Kidney (tissue), 14 donors: ENCODE data around the gene RHOF. TPM values are rescaled to one million over a fixed set of nuclear protein-coding genes. Genes with fewer than 3 reads are reported as not detected.
A peak's percentile ranks its signal among the peaks of the same experiment; 100 is the strongest.

ENCODE experiments used
- DNase-seq, 5 donors: peaks; one replicate each; pipeline ENCODE4 v3.0.0-alpha.2; 2013 to 2020
- FAIRE-seq: peaks from 2 replicates; lab custom pipeline; 2012; peaks lifted over from hg19 to GRCh38; lab: Jason Lieb, UNC
- H3K27ac ChIP-seq, 2 donors: one replicate each; pipeline ENCODE4 v1.7.0; 2013; ENCODE audit warnings: low read depth in 2 of 2, low read length in 2 of 2, inconsistent platforms in 1 of 2
- H3K27me3 ChIP-seq: one replicate; pipeline ENCODE4 v1.7.1; 2013; ENCODE audit warnings: low read length, inconsistent platforms; ENCODE audit not compliant: control insufficient read depth, insufficient read depth
- H3K36me3 ChIP-seq, 3 donors: one replicate each; pipeline versions ENCODE4 v1.7.0 to v1.7.1; 2013; ENCODE audit warnings: low read length in 3 of 3, control low read depth in 1 of 3, inconsistent platforms in 1 of 3; ENCODE audit not compliant: insufficient read depth in 3 of 3, control insufficient read depth in 2 of 3
- H3K4me1 ChIP-seq, 3 donors: one replicate each; pipeline versions ENCODE4 v1.7.0 to v1.7.1; 2013; ENCODE audit warnings: low read length in 3 of 3, inconsistent platforms in 1 of 3, low read depth in 1 of 3; ENCODE audit not compliant: control insufficient read depth in 2 of 3, insufficient read depth in 2 of 3
- H3K4me3 ChIP-seq, 3 donors: one replicate each; pipeline versions ENCODE4 v1.7.0 to v1.8.1; 2013; ENCODE audit warnings: low read length in 3 of 3, control low read depth in 1 of 3, inconsistent platforms in 1 of 3
- H3K9ac ChIP-seq, 3 donors: one replicate each; pipeline versions ENCODE4 v1.7.0 to v1.7.1; 2013; ENCODE audit warnings: low read length in 3 of 3, control low read depth in 1 of 3, inconsistent platforms in 1 of 3
- H3K9me3 ChIP-seq, 3 donors: one replicate each; pipeline versions ENCODE4 v1.7.0 to v1.7.1; 2013; ENCODE audit warnings: low read length in 3 of 3, control low read depth in 1 of 3, inconsistent platforms in 1 of 3; ENCODE audit not compliant: control insufficient read depth in 2 of 3, insufficient read depth in 1 of 3
- intact Hi-C: fragments of 100-400 bp; cut with DNase I; formaldehyde crosslinking; loops from one replicate; pipeline ENCODE4 v1.11.1; 2022
- polyA plus RNA-seq: library from polyadenylated mRNA; stranded (reverse); fragments of 350-450 nt; fragmentation: Illumina TruSeq; extraction: RNeasy Lipid Tissue Mini Kit (QIAGEN cat#74804); gene quantifications from one replicate; pipeline ENCODE4 v1.2.3, GENCODE V29; 2014; ENCODE audit warnings: low read depth, low replicate concordance; ENCODE audit not compliant: insufficient read depth
- total RNA-seq: library from RNA; stranded (reverse); fragmentation: NEBNext Ultra II Directional; extraction: Animal tissue kit (Norgen Biotek cat#: 25700); gene quantifications from one replicate; pipeline ENCODE4 v1.2.1, GENCODE V29; 2021
- TF ChIP-seq, protein P1 (sequence below): IDR thresholded peaks from 3 replicates; pipeline ENCODE4 v1.5.1; 2012; ENCODE audit warnings: mild to moderate bottlenecking, moderate library complexity, borderline replicate concordance; ENCODE audit not compliant: insufficient read depth; ENCODE audit errors: extremely low read depth
- donor health status: control.
- donor health status: control.
- donor health status: control.
- donor health status: control.
- donor health status: control.
- donor health status: DM: yes; HTN: yes; CAD: no.
- donor health status: Normal renal cell carcinoma (clear cell type).

RHOF gene
- total and polyA plus RNA-seq, 2 donors from 2014 or later, result 23.9 to 42.6 TPM

DNA sequence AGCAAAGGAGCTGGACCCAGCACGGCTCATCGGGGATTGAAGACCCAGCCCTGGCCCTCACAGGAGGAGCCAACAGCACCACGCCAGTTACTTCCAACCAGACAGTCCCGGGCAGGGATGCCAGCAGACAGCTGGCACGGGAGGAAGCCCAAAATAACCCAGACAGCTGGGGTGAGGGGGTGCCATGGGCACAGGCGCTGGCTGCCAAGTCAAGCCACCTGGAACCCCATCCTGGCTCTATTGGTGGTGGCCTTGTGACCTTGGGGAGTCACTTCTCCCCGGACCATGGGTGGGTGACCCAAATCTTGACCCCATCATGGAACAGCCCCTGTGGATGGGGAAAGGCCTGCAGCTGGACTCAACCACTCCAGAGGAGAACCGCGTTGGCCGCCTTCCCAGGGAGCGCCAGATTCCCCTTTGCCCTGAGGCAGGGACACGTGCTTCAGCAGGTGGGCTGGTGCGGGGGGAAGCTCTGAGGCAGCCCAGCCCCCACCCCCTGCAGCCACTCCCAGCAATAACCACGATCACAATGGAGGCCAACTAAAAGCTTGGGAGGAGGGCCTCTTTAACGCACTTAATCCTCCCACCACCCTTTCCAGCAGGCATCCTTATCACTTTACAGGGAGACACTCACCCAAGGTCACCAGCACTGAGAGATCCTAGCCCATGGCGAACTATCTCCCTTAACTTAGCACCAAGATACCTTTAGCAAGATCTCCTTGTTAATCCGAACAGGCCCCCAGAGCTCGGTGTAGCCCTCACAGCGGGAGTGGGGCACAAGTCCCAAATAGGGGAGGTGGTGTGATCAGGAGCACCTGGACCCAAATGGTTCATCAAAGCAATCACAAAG is 4.7 kb upstream of the RHOF start:
- Histone ChIP-seq H3K9ac (peak overlapping the region in 2 of 3 donors; percentile 28 to 82), H3K4me3 (peak overlapping the region; percentile 3 to 69 (median 64)), H3K36me3 (peaks cover 2 to 10% (median 4%) of the 10 kb centered on the region in 3 donors), H3K27me3 (no peaks in the 10 kb centered on the region), H3K4me1 (peaks cover 0 to 43% (median 30%) of the 10 kb centered on the region in 3 donors), H3K27ac (peak overlapping the region; percentile 100), H3K9me3 (no peaks in the 10 kb centered on the region)
- intact Hi-C loops, result no loop called here
- DNase-seq (peak; percentile 72 to 91 (median 86)), FAIRE-seq (no peak)
- TF ChIP-seq, protein P1, sequence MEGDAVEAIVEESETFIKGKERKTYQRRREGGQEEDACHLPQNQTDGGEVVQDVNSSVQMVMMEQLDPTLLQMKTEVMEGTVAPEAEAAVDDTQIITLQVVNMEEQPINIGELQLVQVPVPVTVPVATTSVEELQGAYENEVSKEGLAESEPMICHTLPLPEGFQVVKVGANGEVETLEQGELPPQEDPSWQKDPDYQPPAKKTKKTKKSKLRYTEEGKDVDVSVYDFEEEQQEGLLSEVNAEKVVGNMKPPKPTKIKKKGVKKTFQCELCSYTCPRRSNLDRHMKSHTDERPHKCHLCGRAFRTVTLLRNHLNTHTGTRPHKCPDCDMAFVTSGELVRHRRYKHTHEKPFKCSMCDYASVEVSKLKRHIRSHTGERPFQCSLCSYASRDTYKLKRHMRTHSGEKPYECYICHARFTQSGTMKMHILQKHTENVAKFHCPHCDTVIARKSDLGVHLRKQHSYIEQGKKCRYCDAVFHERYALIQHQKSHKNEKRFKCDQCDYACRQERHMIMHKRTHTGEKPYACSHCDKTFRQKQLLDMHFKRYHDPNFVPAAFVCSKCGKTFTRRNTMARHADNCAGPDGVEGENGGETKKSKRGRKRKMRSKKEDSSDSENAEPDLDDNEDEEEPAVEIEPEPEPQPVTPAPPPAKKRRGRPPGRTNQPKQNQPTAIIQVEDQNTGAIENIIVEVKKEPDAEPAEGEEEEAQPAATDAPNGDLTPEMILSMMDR, result no peak

DNA sequence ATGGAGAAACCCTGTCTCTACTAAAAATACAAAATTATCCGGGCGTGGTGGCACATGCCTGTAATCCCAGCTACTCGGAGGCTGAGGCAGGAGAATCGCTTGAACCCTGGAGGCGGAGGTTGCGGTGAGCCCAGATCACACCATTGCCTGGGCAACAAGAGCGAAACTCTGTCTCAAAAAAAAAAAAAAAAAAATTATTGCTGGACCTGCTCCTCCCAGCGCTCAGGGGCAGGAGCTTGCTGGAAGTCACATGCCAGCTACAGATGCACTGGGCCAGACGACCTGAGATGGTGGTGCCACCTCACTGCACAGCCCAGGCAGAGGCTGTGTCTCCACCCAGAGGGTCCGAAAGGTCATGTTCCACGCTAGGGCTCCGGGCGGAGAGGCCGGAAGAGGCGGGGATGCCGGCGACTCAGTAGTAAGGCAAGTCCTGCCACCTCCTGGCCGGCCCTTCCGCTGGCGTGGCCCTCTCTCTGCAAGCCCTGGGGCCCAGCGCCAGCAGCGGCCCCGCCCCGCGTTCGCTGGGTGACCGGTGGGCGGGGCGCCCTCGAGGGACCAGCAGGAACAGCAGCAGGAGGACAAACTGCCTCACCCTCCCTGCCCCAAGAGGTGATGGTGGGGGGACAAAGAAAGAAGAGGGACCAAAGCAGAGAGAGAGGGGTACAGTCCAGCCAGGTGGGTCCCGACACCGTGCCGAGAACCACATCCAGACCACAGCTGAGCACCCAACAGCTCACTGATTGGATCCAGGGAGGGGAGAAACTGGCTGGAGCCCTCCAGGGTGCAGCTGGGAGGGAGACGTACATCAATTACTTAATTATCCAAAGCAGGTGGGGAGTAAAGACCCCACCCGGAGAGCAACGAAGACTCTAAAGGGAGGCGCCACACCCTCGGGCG is 3.6 kb upstream of the RHOF start:
- FAIRE-seq (no peak), DNase-seq (peak; percentile 91 to 99 (median 94))
- Histone ChIP-seq H3K4me1 (peaks cover 0 to 49% (median 30%) of the 10 kb centered on the region in 3 donors), H3K27me3 (no peaks in the 10 kb centered on the region), H3K36me3 (peaks cover 2 to 10% (median 4%) of the 10 kb centered on the region in 3 donors), H3K9ac (peak overlapping the region in 2 of 3 donors; percentile 28 to 82), H3K9me3 (no peaks in the 10 kb centered on the region), H3K4me3 (peak overlapping the region in 2 of 3 donors; percentile 64 to 69), H3K27ac (peak overlapping the region; percentile 100)
- intact Hi-C loops, result no loop called here
- TF ChIP-seq, protein P1, result peak; percentile 1

DNA sequence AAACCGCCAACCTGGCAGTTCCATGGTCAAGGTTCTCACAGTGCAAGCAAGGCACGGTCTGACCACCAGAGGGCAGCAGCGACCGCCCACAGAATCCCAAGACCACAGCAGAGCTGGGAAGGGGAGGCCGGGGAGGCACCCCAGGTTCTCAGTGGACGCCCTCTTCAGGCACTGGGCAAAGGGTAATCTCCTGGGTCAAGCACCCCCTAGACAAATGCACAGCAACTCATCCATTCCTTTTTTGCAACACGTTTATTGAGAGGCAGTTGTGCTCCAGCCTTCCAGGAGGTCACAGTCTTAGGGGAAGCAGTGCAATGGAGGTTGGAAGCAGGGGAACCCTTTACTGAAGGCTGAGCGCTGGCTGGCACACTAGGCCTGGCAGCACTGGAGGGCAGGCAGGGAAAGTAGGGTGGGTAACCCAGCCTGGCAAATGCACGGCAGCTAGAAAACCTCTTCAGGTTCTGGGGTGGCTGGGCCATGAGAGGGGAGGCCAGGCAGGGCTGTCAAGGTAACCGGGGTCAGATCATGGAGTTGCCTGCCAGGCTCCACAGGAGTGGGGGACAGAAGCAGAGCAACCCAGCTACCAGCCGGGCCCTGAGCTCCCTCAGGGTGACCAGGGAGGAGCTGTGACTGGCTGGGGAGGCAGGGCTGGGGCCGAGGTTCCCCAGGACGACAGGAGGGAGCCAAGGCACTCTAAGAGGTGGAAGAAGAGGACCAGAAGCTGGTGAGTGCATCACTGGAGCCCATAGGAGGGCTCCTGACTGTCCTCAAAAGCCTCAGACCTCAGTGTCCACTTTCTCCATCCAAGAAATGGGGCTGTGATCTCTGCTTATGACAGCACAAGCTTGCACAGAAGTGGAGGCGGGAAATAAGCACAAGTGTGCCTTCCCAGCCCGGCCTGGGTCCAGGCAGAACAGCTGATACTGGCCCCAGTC is 1.8 kb upstream of the RHOF start:
- peak overlapping the region in 1 of 3 donors; percentile 46 for H3K4me3 ChIP-seq
- H3K4me1 ChIP-seq, result peaks cover 0 to 49% (median 30%) of the 10 kb centered on the region in 3 donors
- DNase-seq, result peak; percentile 92 to 95 (median 94)
- peak overlapping the region in 1 of 3 donors; percentile 80 for H3K9ac ChIP-seq
- H3K9me3 ChIP-seq, result no peaks in the 10 kb centered on the region
- FAIRE-seq, result no peak
- no peaks in the 10 kb centered on the region for H3K27me3 ChIP-seq
- peak overlapping the region; percentile 83 to 88 for H3K27ac ChIP-seq
- TF ChIP-seq, protein P1, result peak; percentile 99
- peaks cover 2 to 10% (median 4%) of the 10 kb centered on the region in 3 donors for H3K36me3 ChIP-seq
- intact Hi-C loops, result no loop called here
